CD4-positive, alpha-beta memory T cell (primary cell): ENCODE results near the gene PMVK. TPM values are rescaled to one million over a fixed set of nuclear protein-coding genes. Genes with fewer than 3 reads are reported as not detected.

Experiments
- CTCF ChIA-PET: fragments of 350-600 bp; sonication (Branson Sonifier 250); formaldehyde crosslinking; loops from one replicate; lab custom pipeline; 2021; ENCODE audit warnings: inconsistent platforms; ENCODE audit not compliant: partially characterized antibody; lab: Charles Lee
- POLR2A ChIA-PET: fragments of 350-600 bp; sonication (Branson Sonifier 250); formaldehyde crosslinking; loops from one replicate; lab custom pipeline; 2021; ENCODE audit not compliant: partially characterized antibody; lab: Charles Lee
- DNase-seq, 5 donors: peaks; one replicate each; pipeline versions ENCODE4 v3.0.0 to v3.0.0-alpha.2; 2020 to 2022; ENCODE audit warnings: mixed read lengths in 1 of 5
- H3K27ac ChIP-seq: one replicate; pipeline ENCODE4 v1.7.0; 2013; ENCODE audit warnings: low read depth, low read length
- H3K27me3 ChIP-seq: 2 replicates; pipeline ENCODE4 v1.7.0; 2013; ENCODE audit warnings: mild to moderate bottlenecking, low read length, moderate library complexity; ENCODE audit not compliant: insufficient read depth
- H3K36me3 ChIP-seq: 2 replicates; pipeline ENCODE4 v1.7.0; 2013; ENCODE audit warnings: mild to moderate bottlenecking, low read length, moderate library complexity; ENCODE audit not compliant: insufficient read depth
- H3K4me1 ChIP-seq: 2 replicates; pipeline ENCODE4 v1.7.0; 2013; ENCODE audit warnings: mild to moderate bottlenecking, low read length, moderate library complexity; ENCODE audit not compliant: insufficient read depth
- H3K4me3 ChIP-seq, 2 donors: one replicate each; pipeline ENCODE4 v1.7.0; 2013; ENCODE audit warnings: low read length in 2 of 2, mild to moderate bottlenecking in 1 of 2
- H3K9me3 ChIP-seq, 2 donors: one replicate each; pipeline ENCODE4 v1.7.0; 2013; ENCODE audit warnings: low read length in 2 of 2, control low read depth in 1 of 2; ENCODE audit not compliant: control insufficient read depth in 1 of 2
- H3K27ac Mint-ChIP-seq, 7 donors: one replicate each; pipeline ENCODE4 v1.8.0; 2020 to 2021; ENCODE audit warnings: mixed read lengths in 7 of 7, mild to moderate bottlenecking in 6 of 7, inconsistent platforms in 3 of 7, moderate library complexity in 3 of 7
- H3K27me3 Mint-ChIP-seq, 2 donors: one replicate each; pipeline ENCODE4 v1.8.0; 2020 to 2021; ENCODE audit warnings: mixed read lengths in 2 of 2
- H3K36me3 Mint-ChIP-seq, 2 donors: one replicate each; pipeline ENCODE4 v1.8.0; 2020 to 2021; ENCODE audit warnings: mixed read lengths in 2 of 2, inconsistent platforms in 1 of 2, mild to moderate bottlenecking in 1 of 2
- H3K4me1 Mint-ChIP-seq, 4 donors: one replicate each; pipeline ENCODE4 v1.8.0; 2020 to 2021; ENCODE audit warnings: mixed read lengths in 4 of 4, mild to moderate bottlenecking in 1 of 4
- H3K4me3 Mint-ChIP-seq, 8 donors: one replicate each; pipeline ENCODE4 v1.8.0; 2020 to 2021; ENCODE audit warnings: mixed read lengths in 8 of 8, mild to moderate bottlenecking in 7 of 8, moderate library complexity in 6 of 8, inconsistent platforms in 3 of 8
- H3K9me3 Mint-ChIP-seq, 8 donors: one replicate each; pipeline ENCODE4 v1.8.0; 2020 to 2021; ENCODE audit warnings: mixed read lengths in 8 of 8, mild to moderate bottlenecking in 5 of 8, inconsistent platforms in 3 of 8, moderate library complexity in 1 of 8
- intact Hi-C: fragments of 100-400 bp; cut with micrococcal nuclease; formaldehyde crosslinking; loops from one replicate; pipeline ENCODE4 v1.15.1; 2023
- polyA plus RNA-seq, 2 donors: library from polyadenylated mRNA; unstranded; fragments of 300-500 nt; fragmentation: Illumina TruSeq; gene quantifications; one replicate each; pipeline ENCODE4 v1.2.3, GENCODE V29; 2021
- total RNA-seq, 2 experiments: library from RNA; stranded (reverse); gene quantifications; one replicate each; pipeline ENCODE4 v1.2.3, GENCODE V29; 2021

PMVK gene
- total and polyA plus RNA-seq, 4 experiments from 2014 or later = 17.6 to 87.0 (median 41.4) TPM

DNA sequence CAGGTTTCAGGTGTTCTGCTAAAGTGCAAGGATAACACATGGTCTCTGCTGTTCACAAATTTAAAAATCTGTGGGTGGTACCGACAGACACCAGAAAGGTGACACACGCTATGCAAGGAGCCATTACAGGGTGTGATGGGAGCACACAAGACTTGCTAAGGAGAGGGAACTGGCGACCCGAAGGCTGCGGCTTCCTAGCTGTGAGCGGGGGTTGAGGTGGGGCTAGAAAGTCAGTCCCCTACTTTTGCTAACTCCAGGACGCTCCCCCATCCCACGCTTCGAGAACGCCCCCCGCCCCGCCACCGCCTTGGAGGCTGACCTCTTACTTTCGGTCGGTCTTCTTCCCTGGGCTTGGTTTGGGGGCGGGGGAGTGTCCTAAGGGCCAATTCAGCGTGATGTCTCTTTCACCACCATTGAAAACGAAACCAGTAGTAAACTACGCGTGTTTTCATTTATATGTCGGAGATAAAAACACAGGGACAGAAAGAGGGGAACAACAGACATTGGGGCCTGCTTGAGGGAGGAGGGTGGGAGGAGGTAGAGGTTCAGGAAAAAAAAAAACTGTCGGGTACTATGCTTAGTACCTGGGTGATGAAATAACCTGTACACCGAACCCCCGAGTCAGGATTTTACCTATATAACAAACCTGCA, 39.0 kb upstream of the PMVK start:
- Mint-ChIP-seq H3K4me1 (peaks cover 18 to 33% (median 24%) of the 10 kb centered on the region in 4 donors), H3K27me3 (no peaks in the 10 kb centered on the region), H3K4me3 (no peak overlapping the region), H3K27ac (no peak overlapping the region), H3K9me3 (no peaks in the 10 kb centered on the region), H3K36me3 (peaks cover 4 to 11% of the 10 kb centered on the region in 2 donors)
- Histone ChIP-seq H3K27me3 (no peaks in the 10 kb centered on the region), H3K4me3 (peak overlapping the region; percentile 67 to 100), H3K4me1 (peaks cover 42% of the 10 kb centered on the region), H3K9me3 (no peaks in the 10 kb centered on the region), H3K36me3 (no peaks in the 10 kb centered on the region), H3K27ac (peak overlapping the region; percentile 95)
- CTCF ChIA-PET = interaction anchor here (1.3 to 16.3 kb wide), 7 partner anchors 13 to 41 kb away, joined by 4 to 226 read pairs (median 23); partner anchors contain the start of genes PBXIP1 and PYGO2
- DNase-seq = peak; percentile 44 to 69 (median 55)
- POLR2A ChIA-PET = interaction anchor here (0.6 to 41.7 kb wide), 9 partner anchors 8 to 998 kb away, joined by 3 to 1543 read pairs (median 36); partner anchors contain the start of genes ADAM15, FLAD1, JTB and LENEP
- intact Hi-C loops = loop anchor here (2.0 kb wide), 2 partner anchors 39 to 75 kb away; partner anchors contain the start of genes ADAM15 and PMVK

DNA sequence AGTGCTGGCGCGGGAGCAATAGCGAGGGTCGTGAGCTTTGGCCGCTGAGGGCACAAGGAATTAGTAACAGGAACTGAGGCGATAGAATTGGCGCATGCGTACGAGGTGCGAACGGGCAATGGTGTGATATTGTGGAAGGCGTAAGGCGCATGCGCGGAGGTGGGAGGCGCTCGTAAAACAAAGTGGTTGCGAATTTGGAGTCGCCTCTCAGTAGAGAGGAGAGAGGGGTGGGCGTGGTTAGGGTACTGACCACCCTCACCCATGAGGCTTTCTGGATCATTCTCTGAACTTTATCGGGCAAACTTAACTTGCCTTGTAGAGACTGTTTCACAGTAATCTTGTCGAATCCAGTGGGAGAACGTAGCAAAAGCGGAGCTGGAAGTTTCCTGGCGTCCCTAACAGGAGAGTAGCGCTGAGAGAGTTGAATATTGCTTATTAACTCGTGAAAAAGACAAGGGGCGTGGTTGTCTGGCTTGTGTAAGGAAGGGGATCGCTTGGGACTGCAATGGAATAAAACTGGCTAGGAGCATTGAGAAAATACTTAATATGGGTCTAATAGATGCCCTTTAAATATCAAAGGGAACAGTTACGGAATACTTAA, 38.4 kb upstream of the PMVK start:
- peak overlapping the region; percentile 95 for H3K27ac ChIP-seq
- H3K27ac Mint-ChIP-seq = no peak overlapping the region
- no peaks in the 10 kb centered on the region for H3K9me3 Mint-ChIP-seq
- peaks cover 45% of the 10 kb centered on the region for H3K4me1 ChIP-seq
- H3K4me1 Mint-ChIP-seq = peaks cover 18 to 33% (median 24%) of the 10 kb centered on the region in 4 donors
- DNase-seq = peak in 4 of 5 donors; percentile 96 to 97 (median 97)
- POLR2A ChIA-PET = interaction anchor here (1.0 to 41.7 kb wide), 11 partner anchors 9 to 795 kb away, joined by 3 to 1543 read pairs (median 9); partner anchors contain the start of genes ADAM15, FLAD1, LENEP and PBXIP1
- H3K9me3 ChIP-seq = no peaks in the 10 kb centered on the region
- no peaks in the 10 kb centered on the region for H3K27me3 ChIP-seq
- no peak overlapping the region for H3K4me3 Mint-ChIP-seq
- intact Hi-C loops = loop anchor here (1.0 to 2.0 kb wide), 6 partner anchors 8 to 76 kb away; partner anchors contain the start of genes ADAM15, FLAD1, PMVK and PYGO2
- peaks cover 4 to 11% of the 10 kb centered on the region in 2 donors for H3K36me3 Mint-ChIP-seq
- no peaks in the 10 kb centered on the region for H3K36me3 ChIP-seq
- no peaks in the 10 kb centered on the region for H3K27me3 Mint-ChIP-seq
- CTCF ChIA-PET = interaction anchor here (1.3 to 16.3 kb wide), 7 partner anchors 11 to 42 kb away, joined by 4 to 226 read pairs (median 23); partner anchors contain the start of genes PBXIP1 and PYGO2
- H3K4me3 ChIP-seq = peak overlapping the region; percentile 67 to 100

DNA sequence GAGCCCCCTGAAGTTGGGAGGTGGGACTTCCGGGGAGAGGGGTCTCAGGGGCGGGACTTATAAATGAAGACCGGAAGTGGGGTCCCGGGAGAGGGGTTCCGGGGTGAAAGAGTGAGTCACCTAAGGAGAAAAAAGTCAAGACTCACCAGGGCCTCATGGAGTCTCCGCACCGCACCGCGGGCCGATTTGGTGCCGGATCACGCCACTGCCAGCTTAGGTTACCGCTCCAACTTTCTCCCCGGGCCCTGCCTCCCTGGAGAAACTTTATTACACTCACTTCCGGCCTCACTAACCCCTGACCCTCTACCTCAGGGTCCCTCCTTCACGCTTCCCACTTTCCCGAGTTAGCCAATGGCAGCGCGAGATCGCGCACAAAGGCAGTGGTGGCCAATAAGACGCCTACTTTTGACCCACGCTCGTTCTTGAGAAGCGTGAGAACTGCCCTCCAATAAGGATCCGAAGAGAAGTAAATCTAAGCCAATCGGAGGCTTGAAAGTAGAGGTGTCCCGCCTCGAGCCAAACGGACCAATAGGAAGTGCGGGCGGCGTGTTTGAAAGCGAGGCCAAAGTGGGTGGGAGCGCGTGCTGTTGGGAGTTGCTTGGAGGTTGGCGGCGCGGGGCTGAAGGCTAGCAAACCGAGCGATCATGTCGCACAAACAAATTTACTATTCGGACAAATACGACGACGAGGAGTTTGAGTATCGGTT, 37.7 kb upstream of the PMVK start, which contains the start of gene CKS1B:
TSS of gene CKS1B (plus strand) at position 580 of the 706 bp plus-strand sequence. CDS start at position 645, 65 bp downstream.
- ChIA-PET CTCF (interaction anchor here (0.7 to 16.3 kb wide), 11 partner anchors 9 to 1009 kb away, joined by 3 to 226 read pairs (median 7); partner anchors contain the start of genes FLAD1, LENEP, PBXIP1 and PYGO2), POLR2A (interaction anchor here (1.0 to 41.7 kb wide), 10 partner anchors 8 to 794 kb away, joined by 3 to 1543 read pairs (median 22); partner anchors contain the start of genes ADAM15, FLAD1, LENEP and PBXIP1)
- DNase-seq = peak; percentile 99
- peaks cover 45% of the 10 kb centered on the region for H3K4me1 ChIP-seq
- peaks cover 6% of the 10 kb centered on the region for H3K36me3 ChIP-seq
- Mint-ChIP-seq H3K27ac (no peak within 1 kb of the TSS), H3K4me1 (peaks cover 22 to 38% (median 26%) of the 10 kb centered on the region in 4 donors), H3K36me3 (peaks cover 4 to 12% of the 10 kb centered on the region in 2 donors), H3K9me3 (no peaks in the 10 kb centered on the region), H3K4me3 (no peak within 1 kb of the TSS), H3K27me3 (no peaks in the 10 kb centered on the region)
- H3K9me3 ChIP-seq = no peaks in the 10 kb centered on the region
- H3K4me3 ChIP-seq = peak within 1 kb of the TSS; percentile 67 to 100
- H3K27me3 ChIP-seq = no peaks in the 10 kb centered on the region
- H3K27ac ChIP-seq = peak within 1 kb of the TSS; percentile 95
- intact Hi-C loops = loop anchor here (1.0 to 2.0 kb wide), 6 partner anchors 9 to 77 kb away; partner anchors contain the start of genes ADAM15, FLAD1, PMVK and PYGO2

DNA sequence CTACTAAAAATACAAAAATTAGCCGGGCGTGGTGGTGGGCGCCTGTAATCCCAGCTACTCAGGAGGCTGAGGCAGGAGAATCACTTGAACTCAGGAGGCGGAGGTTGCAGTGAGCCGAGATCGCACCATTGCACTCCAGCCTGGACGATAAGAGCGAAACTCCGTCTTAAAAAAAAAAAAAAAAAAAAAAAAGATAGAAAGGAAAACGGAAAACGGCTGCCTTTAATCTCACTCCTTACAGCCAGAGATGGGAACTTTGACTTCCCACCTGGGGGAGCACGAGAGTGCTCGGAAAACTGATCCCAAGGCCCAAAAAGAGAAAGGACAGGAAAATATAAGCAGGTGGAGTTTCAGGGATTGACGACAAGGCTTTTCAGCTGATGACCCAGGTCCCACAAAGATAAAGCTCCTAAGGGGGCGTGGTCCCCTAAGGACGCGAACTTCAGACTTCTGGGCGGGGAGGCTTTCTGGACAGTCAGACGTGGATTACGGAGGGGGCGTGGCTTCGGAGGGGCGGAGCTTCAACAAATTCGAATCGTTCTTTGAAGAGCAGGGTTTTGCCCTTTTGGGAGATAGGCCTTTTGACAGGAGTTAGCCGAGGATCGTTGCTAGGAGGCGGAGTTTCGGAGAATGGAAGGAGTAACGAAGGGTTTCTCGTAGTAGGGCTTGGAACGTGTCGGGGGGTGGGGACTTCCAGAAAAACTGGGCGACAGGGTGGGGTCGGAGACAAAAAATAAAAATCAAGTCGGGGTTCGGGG, 37.0 kb upstream of the PMVK start:
- ChIA-PET CTCF (interaction anchor here (0.7 to 16.3 kb wide), 9 partner anchors 9 to 1008 kb away, joined by 3 to 226 read pairs (median 17); partner anchors contain the start of genes FLAD1, LENEP, PBXIP1 and PYGO2), POLR2A (interaction anchor here (0.6 to 41.7 kb wide), 9 partner anchors 8 to 793 kb away, joined by 3 to 1543 read pairs (median 36); partner anchors contain the start of genes FLAD1, LENEP, PBXIP1 and PMVK)
- H3K27ac Mint-ChIP-seq = no peak overlapping the region

DNA sequence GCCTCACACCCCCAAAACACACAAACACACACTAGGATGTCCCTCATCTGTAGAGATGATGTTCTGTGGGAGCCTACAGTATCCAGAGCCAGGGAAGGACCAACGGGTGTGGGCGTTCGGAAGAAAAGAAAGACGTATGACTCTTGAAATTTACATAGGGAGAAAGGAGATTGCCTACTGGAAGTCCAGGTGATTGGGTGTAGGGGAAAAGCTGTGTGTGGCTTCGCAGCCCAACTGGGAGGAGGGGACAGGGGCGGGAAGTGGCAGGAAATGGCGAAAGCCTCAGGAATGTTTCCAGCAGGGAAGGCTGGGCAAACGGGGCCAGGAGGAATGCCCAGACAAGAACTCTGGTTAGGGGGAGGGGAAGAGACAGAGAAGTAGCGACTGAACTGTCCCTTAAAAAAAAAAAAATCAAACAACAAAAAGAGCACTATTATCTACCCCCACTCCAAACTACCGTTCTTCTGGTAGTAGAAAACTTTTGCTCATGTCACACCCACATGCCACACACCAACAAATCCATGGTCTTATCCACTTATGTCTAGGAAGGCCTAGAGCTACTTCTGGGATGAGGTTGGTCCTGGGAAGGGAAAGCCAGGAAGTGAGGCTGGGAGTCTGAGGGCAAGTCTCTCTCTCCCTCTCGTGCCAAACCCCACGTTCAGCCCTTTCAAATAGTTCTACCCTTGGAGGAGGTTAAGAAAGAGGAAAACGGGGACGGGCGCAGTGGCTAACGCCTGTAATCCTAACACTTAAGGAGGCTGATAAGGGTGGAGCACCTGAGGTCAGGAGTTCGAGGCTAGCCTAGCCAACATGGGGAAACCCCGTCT, 36.2 kb upstream of the PMVK start:
- ChIA-PET CTCF (interaction anchor here (0.5 to 16.3 kb wide), 9 partner anchors 8 to 188 kb away, joined by 3 to 226 read pairs (median 17); partner anchors contain the start of genes FLAD1, LENEP, PBXIP1 and PYGO2), POLR2A (interaction anchor here (0.6 to 41.7 kb wide), 8 partner anchors 8 to 90 kb away, joined by 3 to 1543 read pairs (median 48); partner anchors contain the start of genes FLAD1, LENEP, PBXIP1 and PMVK)
- Mint-ChIP-seq H3K9me3 (no peaks in the 10 kb centered on the region), H3K27ac (peak overlapping the region in 1 of 7 donors; percentile 82), H3K27me3 (no peaks in the 10 kb centered on the region), H3K4me1 (peaks cover 22 to 40% (median 27%) of the 10 kb centered on the region in 4 donors), H3K36me3 (peaks cover 8 to 27% of the 10 kb centered on the region in 2 donors), H3K4me3 (peak overlapping the region in 3 of 8 donors; percentile 9 to 60 (median 52))
- Histone ChIP-seq H3K4me3 (no peak overlapping the region), H3K27ac (peak overlapping the region; percentile 95), H3K4me1 (peaks cover 45% of the 10 kb centered on the region), H3K36me3 (peaks cover 18% of the 10 kb centered on the region), H3K9me3 (no peaks in the 10 kb centered on the region), H3K27me3 (no peaks in the 10 kb centered on the region)
- DNase-seq = no peak
- intact Hi-C loops = loop anchor here (1.0 kb wide), 1 partner anchor 45 kb away; no protein-coding TSS in a partner anchor

More for the DNA sequence above, 37.0 kb upstream of the PMVK start:
- no peak overlapping the region for H3K4me3 Mint-ChIP-seq
- Histone ChIP-seq H3K36me3 (peaks cover 10% of the 10 kb centered on the region), H3K27ac (peak overlapping the region; percentile 95), H3K4me3 (peak overlapping the region; percentile 67 to 83), H3K4me1 (peaks cover 45% of the 10 kb centered on the region), H3K27me3 (no peaks in the 10 kb centered on the region), H3K9me3 (no peaks in the 10 kb centered on the region)
- H3K27me3 Mint-ChIP-seq = no peaks in the 10 kb centered on the region
- H3K4me1 Mint-ChIP-seq = peaks cover 22 to 43% (median 27%) of the 10 kb centered on the region in 4 donors
- peak; percentile 83 to 96 (median 85) for DNase-seq
- intact Hi-C loops = loop anchor here (1.0 to 2.0 kb wide), 7 partner anchors 10 to 77 kb away; partner anchors contain the start of genes ADAM15, FLAD1, PMVK and PYGO2
- no peaks in the 10 kb centered on the region for H3K9me3 Mint-ChIP-seq
- H3K36me3 Mint-ChIP-seq = peaks cover 4 to 19% of the 10 kb centered on the region in 2 donors
